ENCODE measurements around the gene LAMA5.

LAMA5 gene

DNA sequence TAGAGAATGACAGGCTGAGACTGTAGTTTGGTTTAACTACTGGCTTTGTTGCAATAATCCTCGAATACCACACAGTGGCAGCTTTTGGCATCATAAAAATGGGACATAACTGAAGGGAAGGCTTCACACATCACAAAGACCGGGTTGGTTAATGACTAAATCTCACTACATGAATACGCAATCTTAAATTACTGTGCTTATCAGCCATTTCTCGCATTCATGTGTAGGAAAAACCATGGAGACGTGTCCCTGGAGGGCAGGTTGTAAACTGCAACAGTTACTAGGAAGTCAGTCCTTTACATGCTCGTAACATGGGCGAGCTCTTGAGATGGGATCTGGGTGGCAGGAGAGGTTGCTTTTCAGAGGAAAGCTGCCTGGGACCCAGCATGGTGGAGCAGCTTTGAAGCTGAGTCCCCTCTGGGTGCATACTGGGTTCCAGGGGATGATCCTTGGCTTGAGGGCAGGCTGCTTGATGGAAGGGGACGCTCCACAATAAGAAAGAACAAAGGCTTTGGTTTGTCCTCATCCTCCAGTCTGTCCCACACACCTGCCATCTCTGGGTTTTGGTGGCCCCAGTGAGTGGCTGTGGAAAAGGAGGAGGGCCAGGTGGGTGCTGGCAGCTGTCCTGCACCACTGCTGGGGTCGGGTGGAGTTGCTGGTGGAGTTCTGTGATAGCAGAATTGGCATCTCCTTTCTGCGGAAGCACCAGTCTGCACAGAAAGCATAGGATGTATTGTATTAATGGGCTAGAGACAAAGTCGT is 21.9 kb upstream of the LAMA5 start:
- ATAC-seq (ENCODE audit: insufficient read depth, low read depth): no peak
- Histone ChIP-seq H3K27me3 (ENCODE audit: insufficient read depth, low read length, poor library complexity) (no peaks in the 10 kb centered on the region), H3K27ac (ENCODE audit: low read length) (no peak overlapping the region), H3K79me2 (ENCODE audit: insufficient read depth, low read length) (peaks cover 55% of the 10 kb centered on the region), H4K20me1 (ENCODE audit: insufficient read depth, low read length) (peaks cover 58% of the 10 kb centered on the region), H2AFZ (ENCODE audit: low read depth, low read length) (no peak overlapping the region), H3K9ac (ENCODE audit: low read depth, low read length) (peak overlapping the region; percentile 89), H3K36me3 (ENCODE audit: insufficient read depth, low read length) (peaks cover 69% of the 10 kb centered on the region), H3K9me3 (ENCODE audit: insufficient read depth, low read length, severe bottlenecking) (no peaks in the 10 kb centered on the region), H3K4me2 (ENCODE audit: insufficient read depth, low read length) (peak overlapping the region; percentile 79), H3K4me3 (ENCODE audit: low read depth in 1 of 2, low read length in 2 of 2) (peak overlapping the region in 1 of 2 experiments; percentile 98; a peak in 2 of 4 replicates), H3K4me1 (ENCODE audit: insufficient read depth, low read length) (peaks cover 36% of the 10 kb centered on the region)
- TF ChIP-seq, protein P1, sequence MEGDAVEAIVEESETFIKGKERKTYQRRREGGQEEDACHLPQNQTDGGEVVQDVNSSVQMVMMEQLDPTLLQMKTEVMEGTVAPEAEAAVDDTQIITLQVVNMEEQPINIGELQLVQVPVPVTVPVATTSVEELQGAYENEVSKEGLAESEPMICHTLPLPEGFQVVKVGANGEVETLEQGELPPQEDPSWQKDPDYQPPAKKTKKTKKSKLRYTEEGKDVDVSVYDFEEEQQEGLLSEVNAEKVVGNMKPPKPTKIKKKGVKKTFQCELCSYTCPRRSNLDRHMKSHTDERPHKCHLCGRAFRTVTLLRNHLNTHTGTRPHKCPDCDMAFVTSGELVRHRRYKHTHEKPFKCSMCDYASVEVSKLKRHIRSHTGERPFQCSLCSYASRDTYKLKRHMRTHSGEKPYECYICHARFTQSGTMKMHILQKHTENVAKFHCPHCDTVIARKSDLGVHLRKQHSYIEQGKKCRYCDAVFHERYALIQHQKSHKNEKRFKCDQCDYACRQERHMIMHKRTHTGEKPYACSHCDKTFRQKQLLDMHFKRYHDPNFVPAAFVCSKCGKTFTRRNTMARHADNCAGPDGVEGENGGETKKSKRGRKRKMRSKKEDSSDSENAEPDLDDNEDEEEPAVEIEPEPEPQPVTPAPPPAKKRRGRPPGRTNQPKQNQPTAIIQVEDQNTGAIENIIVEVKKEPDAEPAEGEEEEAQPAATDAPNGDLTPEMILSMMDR (IDR thresholded peaks at IDR 0.05; ENCODE audit: borderline replicate concordance, extremely low read depth, low read length, poor library complexity, severe bottlenecking): peak; percentile 23
- no peak for TF ChIP-seq EZH2 (IDR thresholded peaks at IDR 0.05; ENCODE audit: borderline replicate concordance, low read depth, low read length, severe bottlenecking)
- DNase-seq: no peak

DNA sequence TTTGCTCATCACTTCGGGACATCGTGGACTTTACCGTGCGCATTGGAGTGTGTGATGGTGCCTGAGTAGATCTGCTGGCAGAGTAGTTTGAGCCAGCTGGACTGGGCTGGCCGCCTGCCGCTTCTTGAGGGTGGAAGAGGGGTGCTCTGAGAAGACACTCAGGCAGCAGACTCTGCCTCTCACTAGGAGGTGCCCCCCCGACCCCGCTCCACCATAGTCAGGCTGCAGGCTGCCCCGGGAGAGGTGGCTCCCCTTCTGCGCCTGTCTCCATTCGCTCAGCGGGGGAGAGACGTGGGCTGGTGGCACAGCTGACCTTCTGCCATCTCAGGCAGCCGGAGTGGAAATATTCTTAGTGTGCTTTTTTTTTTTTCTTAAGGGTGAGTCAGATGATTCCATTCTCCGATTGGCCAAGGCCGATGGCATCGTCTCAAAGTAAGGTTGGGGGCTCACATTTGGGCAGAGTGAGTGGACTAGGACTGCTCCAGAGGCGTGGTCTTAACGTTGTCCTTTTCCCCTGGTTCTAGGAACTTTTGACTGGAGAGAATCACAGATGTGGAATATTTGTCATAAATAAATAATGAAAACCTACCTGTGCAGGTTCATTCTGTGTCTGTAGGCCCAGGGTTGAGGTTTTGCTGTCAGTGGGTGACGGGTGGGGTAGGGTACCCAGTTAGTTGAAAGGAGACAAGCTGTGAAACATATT is 21.0 kb upstream of the LAMA5 start:
- H3K27ac ChIP-seq (ENCODE audit: low read length): peak overlapping the region; percentile 87
- H4K20me1 ChIP-seq (ENCODE audit: insufficient read depth, low read length): peaks cover 49% of the 10 kb centered on the region
- H3K27me3 ChIP-seq (ENCODE audit: insufficient read depth, low read length, poor library complexity): no peaks in the 10 kb centered on the region
- peaks cover 36% of the 10 kb centered on the region for H3K4me1 ChIP-seq (ENCODE audit: insufficient read depth, low read length)
- H3K9ac ChIP-seq (ENCODE audit: low read depth, low read length): peak overlapping the region; percentile 89
- ATAC-seq (ENCODE audit: insufficient read depth, low read depth) (no peak), DNase-seq (no peak)
- H3K4me3 ChIP-seq (ENCODE audit: low read depth in 1 of 2, low read length in 2 of 2): peak overlapping the region; percentile 98 to 99
- peak overlapping the region; percentile 79 for H3K4me2 ChIP-seq (ENCODE audit: insufficient read depth, low read length)
- H2AFZ ChIP-seq (ENCODE audit: low read depth, low read length): no peak overlapping the region
- H3K79me2 ChIP-seq (ENCODE audit: insufficient read depth, low read length): peaks cover 60% of the 10 kb centered on the region
- TF ChIP-seq, protein P1 (IDR thresholded peaks at IDR 0.05; ENCODE audit: borderline replicate concordance, extremely low read depth, low read length, poor library complexity, severe bottlenecking): no peak
- TF ChIP-seq EZH2 (IDR thresholded peaks at IDR 0.05; ENCODE audit: borderline replicate concordance, low read depth, low read length, severe bottlenecking): no peak
- no peaks in the 10 kb centered on the region for H3K9me3 ChIP-seq (ENCODE audit: insufficient read depth, low read length, severe bottlenecking)
- peaks cover 60% of the 10 kb centered on the region for H3K36me3 ChIP-seq (ENCODE audit: insufficient read depth, low read length)

DNA sequence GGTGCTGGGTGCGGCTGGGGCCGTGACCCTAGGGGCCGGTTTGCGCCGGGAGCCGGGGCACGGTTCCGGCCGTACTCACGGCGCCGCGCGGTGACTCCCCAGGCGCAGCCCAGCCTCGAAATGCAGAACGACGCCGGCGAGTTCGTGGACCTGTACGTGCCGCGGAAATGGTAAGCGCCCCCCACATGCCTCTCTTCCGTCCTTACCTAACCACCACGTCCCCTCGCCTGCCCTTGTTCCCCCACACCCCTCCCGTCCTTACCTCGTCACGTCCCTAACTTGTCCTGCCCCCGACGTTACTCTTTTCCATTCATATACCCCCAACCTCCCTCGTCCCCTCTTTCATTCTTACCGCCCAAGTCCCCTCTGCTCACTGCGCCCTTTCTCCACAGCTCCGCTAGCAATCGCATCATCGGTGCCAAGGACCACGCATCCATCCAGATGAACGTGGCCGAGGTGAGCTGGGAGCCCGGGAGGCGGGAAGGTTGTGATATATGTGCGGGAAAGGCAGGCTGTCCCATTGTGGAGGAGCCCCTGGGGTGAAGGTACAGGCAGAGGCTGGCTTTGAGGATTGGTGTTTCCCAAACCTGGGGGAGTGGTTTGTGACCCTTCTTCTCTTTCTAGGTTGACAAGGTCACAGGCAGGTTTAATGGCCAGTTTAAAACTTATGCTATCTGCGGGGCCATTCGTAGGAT is 20.3 kb upstream of the LAMA5 start:
- Histone ChIP-seq H3K79me2 (ENCODE audit: insufficient read depth, low read length) (peaks cover 60% of the 10 kb centered on the region), H3K27ac (ENCODE audit: low read length) (peak overlapping the region; percentile 87)

More for the DNA sequence above, 20.3 kb upstream of the LAMA5 start:
- Histone ChIP-seq H3K36me3 (ENCODE audit: insufficient read depth, low read length) (peaks cover 56% of the 10 kb centered on the region), H3K27me3 (ENCODE audit: insufficient read depth, low read length, poor library complexity) (no peaks in the 10 kb centered on the region), H3K4me2 (ENCODE audit: insufficient read depth, low read length) (peak overlapping the region; percentile 79), H3K9ac (ENCODE audit: low read depth, low read length) (peak overlapping the region; percentile 89), H3K4me3 (ENCODE audit: low read depth in 1 of 2, low read length in 2 of 2) (peak overlapping the region; percentile 98 to 99), H4K20me1 (ENCODE audit: insufficient read depth, low read length) (peaks cover 42% of the 10 kb centered on the region), H3K9me3 (ENCODE audit: insufficient read depth, low read length, severe bottlenecking) (no peaks in the 10 kb centered on the region), H2AFZ (ENCODE audit: low read depth, low read length) (peak overlapping the region; percentile 52), H3K4me1 (ENCODE audit: insufficient read depth, low read length) (peaks cover 38% of the 10 kb centered on the region)
- TF ChIP-seq EZH2 (IDR thresholded peaks at IDR 0.05; ENCODE audit: borderline replicate concordance, low read depth, low read length, severe bottlenecking): no peak
- TF ChIP-seq, protein P1 (IDR thresholded peaks at IDR 0.05; ENCODE audit: borderline replicate concordance, extremely low read depth, low read length, poor library complexity, severe bottlenecking): no peak
- peak; percentile 40 for DNase-seq
- no peak; the same call in 2 of the 3 replicates for ATAC-seq (ENCODE audit: insufficient read depth, low read depth)
